Activated CD4-positive, alpha-beta T cell treated with anti-CD3 and anti-CD28 coated beads, Interleukin-2, amount 10 ng/mL, durations not matched to agents 24 days and 14 days (primary cell): ENCODE measurements around the gene LPCAT3. TPM values are rescaled to one million over a fixed set of nuclear protein-coding genes. Genes with fewer than 3 reads are reported as not detected.

ENCODE experiments used
- DNase-seq: peaks from one replicate; pipeline ENCODE4 v3.0.0; 2022
- H3K27ac Mint-ChIP-seq: one replicate; pipeline ENCODE4 v1.8.0; 2022; ENCODE audit warnings: mild to moderate bottlenecking, mixed read lengths
- H3K27me3 Mint-ChIP-seq: one replicate; pipeline ENCODE4 v1.8.0; 2022; ENCODE audit warnings: mixed read lengths
- H3K36me3 Mint-ChIP-seq: one replicate; pipeline ENCODE4 v1.8.0; 2022; ENCODE audit warnings: low read depth, mild to moderate bottlenecking, mixed read lengths
- H3K4me1 Mint-ChIP-seq: one replicate; pipeline ENCODE4 v1.8.0; 2021; ENCODE audit warnings: mixed read lengths
- H3K4me3 Mint-ChIP-seq: one replicate; pipeline ENCODE4 v1.8.0; 2022; ENCODE audit warnings: mild to moderate bottlenecking, moderate library complexity, mixed read lengths
- H3K9me3 Mint-ChIP-seq: one replicate; pipeline ENCODE4 v1.8.0; 2021; ENCODE audit warnings: mixed read lengths
- intact Hi-C: fragments of 100-400 bp; cut with micrococcal nuclease; formaldehyde crosslinking; loops from one replicate; pipeline ENCODE4 v1.15.1; 2023
- total RNA-seq: library from RNA; stranded (reverse); gene quantifications from 2 replicates; pipeline ENCODE4 v1.2.3, GENCODE V29; 2022

LPCAT3 gene
- total RNA-seq, 1 donor from 2014 or later: 29.2 TPM

DNA sequence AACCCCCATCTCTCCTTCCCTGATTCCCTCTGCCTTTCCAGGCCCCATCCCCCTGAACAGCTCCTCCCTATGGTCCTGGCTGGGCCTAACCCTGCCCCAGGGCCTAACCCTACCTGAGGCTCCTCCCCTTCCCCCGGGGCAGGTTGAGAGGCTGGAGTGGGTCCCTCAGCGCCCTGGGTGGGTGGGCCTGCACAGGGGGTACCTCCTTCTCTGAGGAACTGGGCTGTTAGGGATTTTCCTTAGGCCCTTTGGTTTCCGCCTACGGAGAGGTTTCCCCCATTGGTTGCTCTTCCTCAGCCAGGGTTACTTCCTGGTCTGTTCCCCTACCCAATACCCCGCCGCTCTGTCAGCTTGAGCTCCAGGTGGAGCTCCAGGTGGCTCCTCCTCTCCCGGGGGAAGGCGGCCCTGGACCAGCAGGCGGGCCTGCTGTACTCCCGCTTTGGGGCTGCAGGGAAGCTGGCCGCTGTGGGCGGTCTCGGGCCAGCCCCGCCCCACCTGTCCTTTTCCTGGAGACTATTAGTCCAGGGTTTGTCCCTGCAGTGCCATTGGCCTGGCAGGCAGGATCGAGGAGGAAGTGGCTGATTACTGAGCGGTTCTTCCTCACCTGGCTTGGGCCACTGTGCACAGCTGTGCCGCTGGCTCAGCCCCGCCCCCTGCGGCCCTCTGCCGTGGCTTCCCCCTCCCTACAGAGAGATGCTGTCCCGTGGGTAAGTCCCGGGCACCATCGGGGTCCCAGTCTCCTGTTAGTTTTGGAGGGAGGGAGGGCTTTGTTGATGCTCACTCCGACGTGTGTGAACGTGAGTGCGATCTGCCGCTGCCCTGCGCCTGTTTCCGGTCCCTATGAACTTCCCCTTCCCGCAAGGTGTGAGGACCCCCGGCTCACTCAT lies 72.0 kb downstream of the LPCAT3 start:
- intact Hi-C loops: no loop called here
- peak; percentile 93 for DNase-seq
- Mint-ChIP-seq H3K9me3 (no peaks in the 10 kb centered on the region), H3K27ac (peak overlapping the region; percentile 98), H3K4me1 (peaks cover 73% of the 10 kb centered on the region), H3K36me3 (peaks cover 35% of the 10 kb centered on the region), H3K27me3 (no peaks in the 10 kb centered on the region), H3K4me3 (peak overlapping the region; percentile 93)

DNA sequence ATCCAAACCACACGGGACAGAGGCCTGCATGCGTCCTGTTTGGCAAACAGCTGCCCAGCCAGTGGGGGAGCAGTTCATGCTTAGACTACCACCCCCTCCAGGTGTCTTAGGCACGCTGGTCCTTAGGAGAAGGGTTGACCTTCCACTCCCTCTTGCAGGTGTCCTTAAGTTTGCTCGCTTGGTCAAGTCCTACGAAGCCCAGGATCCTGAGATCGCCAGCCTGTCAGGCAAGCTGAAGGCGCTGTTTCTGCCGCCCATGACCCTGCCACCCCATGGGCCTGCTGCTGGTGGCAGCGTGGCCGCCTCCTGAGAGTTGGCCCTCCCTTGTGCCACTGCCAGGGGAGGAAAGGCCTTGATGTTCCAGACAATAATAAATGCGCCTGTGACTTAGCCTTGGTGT lies 72.7 kb downstream of the LPCAT3 start:
- Mint-ChIP-seq H3K4me1 (peaks cover 71% of the 10 kb centered on the region), H3K9me3 (no peaks in the 10 kb centered on the region), H3K27me3 (no peaks in the 10 kb centered on the region), H3K4me3 (peak overlapping the region; percentile 93), H3K36me3 (peaks cover 38% of the 10 kb centered on the region), H3K27ac (peak overlapping the region; percentile 98)
- intact Hi-C loops: loop anchor here (2.0 kb wide), 1 partner anchor 55 kb away; no protein-coding TSS in a partner anchor
- DNase-seq: no peak

- intact Hi-C loops: loop anchor here (1.0 to 2.0 kb wide), 9 partner anchors 9 to 165 kb away; partner anchors contain the start of genes C1R, C1RL, EMG1 and ENO2
- Mint-ChIP-seq H3K27me3 (no peaks in the 10 kb centered on the region), H3K4me3 (peak overlapping the region; percentile 93), H3K9me3 (no peaks in the 10 kb centered on the region), H3K4me1 (peaks cover 62% of the 10 kb centered on the region), H3K36me3 (peaks cover 43% of the 10 kb centered on the region), H3K27ac (peak overlapping the region; percentile 98)
- DNase-seq: peak; percentile 96
Observed at GRCh38 chr12:6944381-6945186, 73.7 kb downstream of the LPCAT3 start.

- peak within 1 kb of the TSS; percentile 98 for H3K27ac Mint-ChIP-seq
- H3K4me1 Mint-ChIP-seq: peaks cover 58% of the 10 kb centered on the region
- DNase-seq: peak; percentile 93
- peak within 1 kb of the TSS; percentile 93 for H3K4me3 Mint-ChIP-seq
- intact Hi-C loops: loop anchor here (1.0 to 2.0 kb wide), 9 partner anchors 9 to 165 kb away; partner anchors contain the start of genes C1R, C1RL, EMG1 and ENO2
- H3K36me3 Mint-ChIP-seq: peaks cover 44% of the 10 kb centered on the region
- H3K9me3 Mint-ChIP-seq: no peaks in the 10 kb centered on the region
- H3K27me3 Mint-ChIP-seq: no peaks in the 10 kb centered on the region
Observed at GRCh38 chr12:6943722-6944380, 74.4 kb downstream of the LPCAT3 start, which contains the start of the genes C12orf57 and RNU7-1. Gene C12orf57 (plus strand): TSS chr12:6944022. CDS start chr12:6944122, 100 bp downstream. Gene RNU7-1 (plus strand): TSS chr12:6943816.

DNA sequence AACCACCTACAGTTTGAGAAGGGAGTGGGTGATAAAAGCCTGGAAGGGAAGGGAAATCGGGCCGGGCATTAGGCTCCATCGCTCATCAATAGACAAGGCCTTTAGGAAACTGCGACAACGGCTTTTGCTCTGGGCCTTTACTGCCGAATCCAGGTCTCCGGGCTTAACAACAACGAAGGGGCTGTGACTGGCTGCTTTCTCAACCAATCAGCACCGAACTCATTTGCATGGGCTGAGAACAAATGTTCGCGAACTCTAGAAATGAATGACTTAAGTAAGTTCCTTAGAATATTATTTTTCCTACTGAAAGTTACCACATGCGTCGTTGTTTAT lies 74.9 kb downstream of the LPCAT3 start:
- Mint-ChIP-seq H3K4me1 (peaks cover 56% of the 10 kb centered on the region), H3K4me3 (peak overlapping the region; percentile 93), H3K36me3 (peaks cover 44% of the 10 kb centered on the region), H3K27ac (peak overlapping the region; percentile 98), H3K27me3 (no peaks in the 10 kb centered on the region), H3K9me3 (no peaks in the 10 kb centered on the region)
- peak; percentile 94 for DNase-seq
- intact Hi-C loops: no loop called here

DNA sequence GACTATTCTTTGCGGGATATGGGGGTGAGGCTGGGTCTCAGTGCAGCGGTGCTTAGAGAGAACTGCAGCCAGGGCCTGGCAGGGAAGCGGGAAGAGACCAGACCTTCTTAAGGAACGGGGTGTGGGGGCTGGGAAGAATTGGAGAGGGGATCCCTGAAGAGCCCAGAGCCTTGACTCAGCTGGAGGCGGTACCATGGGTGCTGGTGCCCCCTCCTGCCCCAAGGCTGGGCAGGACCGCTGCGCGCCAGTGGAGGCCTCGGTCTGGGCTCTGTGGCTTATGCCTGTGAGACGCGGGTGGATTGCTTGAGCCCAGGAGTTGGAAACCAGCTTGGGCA lies 76.0 kb downstream of the LPCAT3 start:
- peak overlapping the region; percentile 93 for H3K4me3 Mint-ChIP-seq
- H3K36me3 Mint-ChIP-seq: peaks cover 48% of the 10 kb centered on the region
- H3K27me3 Mint-ChIP-seq: no peaks in the 10 kb centered on the region
- DNase-seq: no peak
- H3K27ac Mint-ChIP-seq: peak overlapping the region; percentile 98
- no peaks in the 10 kb centered on the region for H3K9me3 Mint-ChIP-seq
- peaks cover 49% of the 10 kb centered on the region for H3K4me1 Mint-ChIP-seq
- intact Hi-C loops: no loop called here

DNA sequence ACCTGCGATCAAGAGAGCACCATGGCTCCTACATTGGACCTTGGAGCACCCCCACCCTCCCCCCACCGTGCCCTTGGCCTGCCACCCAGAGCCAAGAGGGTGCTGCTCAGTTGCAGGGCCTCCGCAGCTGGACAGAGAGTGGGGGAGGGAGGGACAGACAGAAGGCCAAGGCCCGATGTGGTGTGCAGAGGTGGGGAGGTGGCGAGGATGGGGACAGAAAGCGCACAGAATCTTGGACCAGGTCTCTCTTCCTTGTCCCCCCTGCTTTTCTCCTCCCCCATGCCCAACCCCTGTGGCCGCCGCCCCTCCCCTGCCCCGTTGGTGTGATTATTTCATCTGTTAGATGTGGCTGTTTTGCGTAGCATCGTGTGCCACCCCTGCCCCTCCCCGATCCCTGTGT lies 76.5 kb downstream of the LPCAT3 start:
- Mint-ChIP-seq H3K9me3 (no peaks in the 10 kb centered on the region), H3K4me1 (peaks cover 47% of the 10 kb centered on the region), H3K27ac (no peak overlapping the region), H3K27me3 (no peaks in the 10 kb centered on the region), H3K4me3 (no peak overlapping the region), H3K36me3 (peaks cover 49% of the 10 kb centered on the region)
- no peak for DNase-seq
- intact Hi-C loops: no loop called here

- Mint-ChIP-seq H3K36me3 (peaks cover 52% of the 10 kb centered on the region), H3K27ac (peak overlapping the region; percentile 75), H3K4me1 (peaks cover 49% of the 10 kb centered on the region), H3K27me3 (no peaks in the 10 kb centered on the region), H3K4me3 (no peak overlapping the region), H3K9me3 (no peaks in the 10 kb centered on the region)
- no peak for DNase-seq
- intact Hi-C loops: no loop called here
Observed at GRCh38 chr12:6941267-6941666, 77.0 kb downstream of the LPCAT3 start.

GRCh38 chr12:6939191-6939540 lies 79.1 kb downstream of the LPCAT3 start:
- H3K9me3 Mint-ChIP-seq: no peaks in the 10 kb centered on the region
- H3K27me3 Mint-ChIP-seq: no peaks in the 10 kb centered on the region
- H3K4me1 Mint-ChIP-seq: peaks cover 48% of the 10 kb centered on the region
- intact Hi-C loops: loop anchor here (5.0 kb wide), 1 partner anchor 67 kb away; the partner anchor contains the start of gene SPSB2
- DNase-seq: no peak
- H3K27ac Mint-ChIP-seq: peak overlapping the region; percentile 85
- peak overlapping the region; percentile 56 for H3K4me3 Mint-ChIP-seq
- peaks cover 57% of the 10 kb centered on the region for H3K36me3 Mint-ChIP-seq

DNA sequence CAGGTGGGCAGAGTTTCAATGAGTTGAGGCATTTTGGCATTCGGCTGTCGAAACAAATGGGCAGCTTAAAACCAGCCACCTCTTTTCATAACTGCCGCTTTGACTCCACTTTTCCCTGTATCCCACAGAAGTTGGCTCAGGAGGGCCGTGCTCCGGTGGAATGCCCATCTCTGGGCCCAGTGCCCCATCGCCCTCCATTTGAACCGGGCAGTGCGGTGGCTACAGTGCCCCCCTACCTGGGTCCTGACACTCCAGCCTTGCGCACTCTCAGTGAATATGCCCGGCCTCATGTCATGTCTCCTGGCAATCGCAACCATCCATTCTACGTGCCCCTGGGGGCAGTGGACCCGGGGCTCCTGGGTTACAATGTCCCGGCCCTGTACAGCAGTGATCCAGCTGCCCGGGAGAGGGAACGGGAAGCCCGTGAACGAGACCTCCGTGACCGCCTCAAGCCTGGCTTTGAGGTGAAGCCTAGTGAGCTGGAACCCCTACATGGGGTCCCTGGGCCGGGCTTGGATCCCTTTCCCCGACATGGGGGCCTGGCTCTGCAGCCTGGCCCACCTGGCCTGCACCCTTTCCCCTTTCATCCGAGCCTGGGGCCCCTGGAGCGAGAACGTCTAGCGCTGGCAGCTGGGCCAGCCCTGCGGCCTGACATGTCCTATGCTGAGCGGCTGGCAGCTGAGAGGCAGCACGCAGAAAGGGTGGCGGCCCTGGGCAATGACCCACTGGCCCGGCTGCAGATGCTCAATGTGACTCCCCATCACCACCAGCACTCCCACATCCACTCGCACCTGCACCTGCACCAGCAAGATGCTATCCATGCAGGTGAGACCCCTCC lies 79.7 kb downstream of the LPCAT3 start:
- intact Hi-C loops: loop anchor here (1.0 to 5.0 kb wide), 2 partner anchors 14 to 66 kb away; partner anchors contain the start of gene SPSB2
- Mint-ChIP-seq H3K9me3 (no peaks in the 10 kb centered on the region), H3K4me1 (peaks cover 52% of the 10 kb centered on the region), H3K36me3 (peaks cover 58% of the 10 kb centered on the region), H3K4me3 (peak overlapping the region; percentile 94), H3K27me3 (no peaks in the 10 kb centered on the region), H3K27ac (peak overlapping the region; percentile 99)
- no peak for DNase-seq

DNA sequence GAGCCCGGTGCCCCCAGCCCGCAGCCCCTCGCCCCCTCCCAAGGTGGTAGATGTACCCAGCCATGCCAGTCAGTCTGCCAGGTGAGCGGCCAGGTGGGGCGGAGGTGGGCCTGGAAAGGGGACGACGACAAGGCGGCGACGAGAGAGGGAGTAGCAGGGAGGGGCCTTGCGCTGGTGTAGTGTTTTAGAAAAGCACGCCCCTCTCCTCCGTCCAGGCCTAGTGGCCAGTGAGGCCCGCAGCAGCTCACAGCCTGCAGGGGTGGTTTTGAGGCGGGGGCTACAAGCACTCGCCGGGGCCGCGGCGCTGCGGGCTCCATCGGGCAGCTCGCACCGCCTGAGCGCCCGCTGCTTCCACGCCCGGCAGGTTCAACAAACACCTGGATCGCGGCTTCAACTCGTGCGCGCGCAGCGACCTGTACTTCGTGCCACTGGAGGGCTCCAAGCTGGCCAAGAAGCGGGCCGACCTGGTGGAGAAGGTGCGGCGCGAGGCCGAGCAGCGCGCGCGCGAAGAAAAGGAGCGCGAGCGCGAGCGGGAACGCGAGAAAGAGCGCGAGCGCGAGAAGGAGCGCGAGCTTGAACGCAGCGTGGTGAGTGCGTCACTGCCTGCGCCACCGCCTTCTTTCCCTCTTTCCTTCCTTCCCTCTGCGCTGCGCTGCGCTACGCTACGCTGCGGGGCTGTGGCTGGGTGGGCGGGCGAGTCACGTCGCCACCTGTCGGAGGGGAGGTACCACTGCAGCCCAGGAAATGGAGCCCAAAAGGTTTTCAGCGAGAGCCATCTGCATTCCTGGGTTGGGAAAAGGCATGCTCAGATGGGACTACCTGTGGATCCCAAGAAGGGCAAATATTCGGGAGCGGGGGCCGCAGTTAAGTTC lies 80.6 kb downstream of the LPCAT3 start:
- Mint-ChIP-seq H3K4me3 (peak overlapping the region; percentile 94), H3K36me3 (peaks cover 59% of the 10 kb centered on the region), H3K4me1 (peaks cover 51% of the 10 kb centered on the region), H3K27me3 (no peaks in the 10 kb centered on the region), H3K27ac (peak overlapping the region; percentile 99), H3K9me3 (no peaks in the 10 kb centered on the region)
- DNase-seq: peak; percentile 98
- intact Hi-C loops: loop anchor here (1.0 to 5.0 kb wide), 2 partner anchors 13 to 65 kb away; partner anchors contain the start of gene SPSB2
